T-cell (primary cell): ENCODE results near the gene STIM1. TPM values are rescaled to one million over a fixed set of nuclear protein-coding genes. Genes with fewer than 3 reads are reported as not detected.

Experiments
- ATAC-seq, 4 experiments: fragments of 200-7000 bp in 3 of 4; fragments of 150-1000 bp in 1 of 4; cut with Tn5 transposase; replicated peaks in 1 of 4; 1 replicate in 3 of 4; 2 replicates in 1 of 4; pipeline ENCODE4 v1.10.0; 2021; ENCODE audit warnings: moderate library complexity in 3 of 4, mild to moderate bottlenecking in 2 of 4, moderate number of reproducible peaks in 1 of 4
- CTCF ChIA-PET, 2 donors: fragments of 300-600 bp; sonication (Branson Sonifier 250); formaldehyde crosslinking; loops; one replicate each; lab custom pipeline; 2022; ENCODE audit warnings: antibody characterized with exemption in 2 of 2; lab: Charles Lee
- POLR2A ChIA-PET, 2 donors: fragments of 300-600 bp; sonication (Branson Sonifier 250); formaldehyde crosslinking; loops; one replicate each; lab custom pipeline; 2022; ENCODE audit warnings: antibody characterized with exemption in 2 of 2; lab: Charles Lee
- DNase-seq, 35 experiments: peaks; one replicate each; pipeline versions ENCODE4 v3.0.0 to v3.0.0-alpha.2; 2013 to 2023
- H3K27ac ChIP-seq: one replicate; pipeline ENCODE4 v1.5.1; 2013; ENCODE audit warnings: low read length
- H3K27me3 ChIP-seq, 2 experiments: replicated peaks in 1 of 2; 1 replicate in 1 of 2; 2 replicates in 1 of 2; pipeline versions ENCODE4 v1.6.1 to v1.7.0; 2013; ENCODE audit warnings: low read length in 1 of 2, mixed read lengths in 1 of 2; ENCODE audit not compliant: control insufficient read depth in 2 of 2, insufficient read depth in 2 of 2; ENCODE audit errors: extremely low read depth in 1 of 2
- H3K36me3 ChIP-seq, 2 donors: 1 replicate in 1 of 2; 2 replicates in 1 of 2; pipeline versions ENCODE4 v1.6.1 to v1.7.0; 2013; ENCODE audit warnings: low read length in 1 of 2; ENCODE audit not compliant: control insufficient read depth in 2 of 2, insufficient read depth in 1 of 2; ENCODE audit errors: extremely low read depth in 1 of 2
- H3K4me1 ChIP-seq, 2 experiments: 1 replicate in 1 of 2; 2 replicates in 1 of 2; pipeline versions ENCODE4 v1.6.1 to v1.7.0; 2013; ENCODE audit warnings: low read length in 2 of 2, mixed read lengths in 1 of 2; ENCODE audit not compliant: insufficient read depth in 2 of 2, control insufficient read depth in 1 of 2; ENCODE audit errors: extremely low read depth in 1 of 2
- H3K4me3 ChIP-seq, 2 donors: 1 replicate in 1 of 2; 2 replicates in 1 of 2; pipeline versions ENCODE4 v1.5.1 to v1.7.0; 2013; ENCODE audit warnings: mild to moderate bottlenecking in 2 of 2, low read length in 1 of 2, moderate library complexity in 1 of 2; ENCODE audit not compliant: control insufficient read depth in 1 of 2; ENCODE audit errors: extremely low read depth in 1 of 2
- H3K9me3 ChIP-seq: 2 replicates; pipeline ENCODE4 v1.7.0; 2013
- H3K27ac Mint-ChIP-seq, 2 donors: one replicate each; pipeline ENCODE4 v1.8.0; 2020 to 2021; ENCODE audit warnings: mild to moderate bottlenecking in 2 of 2, mixed read lengths in 2 of 2
- H3K27me3 Mint-ChIP-seq, 2 donors: one replicate each; pipeline ENCODE4 v1.8.0; 2021 to 2022; ENCODE audit warnings: mixed read lengths in 2 of 2
- H3K36me3 Mint-ChIP-seq: one replicate; pipeline ENCODE4 v1.8.0; 2021; ENCODE audit warnings: mixed read lengths
- H3K4me1 Mint-ChIP-seq, 3 donors: one replicate each; pipeline ENCODE4 v1.8.0; 2020 to 2022; ENCODE audit warnings: mixed read lengths in 3 of 3, mild to moderate bottlenecking in 1 of 3
- H3K4me3 Mint-ChIP-seq, 3 donors: one replicate each; pipeline ENCODE4 v1.8.0; 2020 to 2022; ENCODE audit warnings: mild to moderate bottlenecking in 3 of 3, mixed read lengths in 3 of 3, moderate library complexity in 3 of 3
- H3K9me3 Mint-ChIP-seq, 3 donors: one replicate each; pipeline ENCODE4 v1.8.0; 2020 to 2022; ENCODE audit warnings: mixed read lengths in 3 of 3
- WGBS: methylation state at CpG from one replicate; pipeline ENCODE4 v1.1.5; 2013; ENCODE audit warnings: missing lambda C conversion rate; ENCODE audit not compliant: insufficient coverage; 5-methylcytosine and 5-hydroxymethylcytosine counted together
- total RNA-seq, 35 experiments: library from RNA in 6 of 35; stranded (reverse) in 6 of 35; fragments of 120-200 nt in 1 of 35; gene quantifications; one replicate each; pipeline versions ENCODE4 v1.2.1 to v1.2.4 and lab custom pipeline; 2013 to 2026

Gene STIM1
- total RNA-seq, 5 donors from 2014 or later (not counting 1 experiment from before 2014, with no cell fraction given): 87.6 to 139 (median 94.5) TPM

DNA sequence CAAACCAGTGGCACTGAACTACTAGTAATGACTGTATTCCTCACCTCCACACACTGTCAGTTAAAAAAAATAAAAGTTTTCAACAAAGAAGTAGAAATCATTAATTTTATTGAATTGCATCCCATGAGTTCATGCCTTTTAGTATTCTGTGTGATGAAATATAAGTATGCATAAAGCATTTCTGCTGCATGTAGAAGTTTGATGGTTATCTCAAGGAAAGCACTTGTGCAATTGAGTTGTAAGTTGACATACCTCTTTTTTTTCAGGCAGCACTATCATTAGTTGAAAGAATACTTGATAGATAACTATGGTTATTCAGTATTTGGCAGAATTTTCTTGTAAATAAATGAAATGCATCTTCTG, 104.4 kb downstream of the STIM1 start:
- no peaks in the 10 kb centered on the region for H3K27me3 Mint-ChIP-seq
- no peak for ATAC-seq
- no peak overlapping the region for H3K4me3 ChIP-seq
- POLR2A ChIA-PET: no interaction called here
- peaks cover 9 to 18% of the 10 kb centered on the region in 2 experiments for H3K4me1 ChIP-seq
- H3K36me3 Mint-ChIP-seq: peaks cover 23% of the 10 kb centered on the region
- peaks cover 79 to 86% (median 82%) of the 10 kb centered on the region in 3 donors for H3K4me1 Mint-ChIP-seq
- no peaks in the 10 kb centered on the region for H3K9me3 ChIP-seq
- CTCF ChIA-PET: interaction anchor here in 1 of 2 donors (0.9 to 1.4 kb wide), 2 partner anchors 30 to 119 kb away, joined by 3 read pairs; partner anchors contain the start of gene RHOG
- no peak overlapping the region for H3K4me3 Mint-ChIP-seq
- peaks cover 0 to 2% of the 10 kb centered on the region in 2 donors for H3K36me3 ChIP-seq
- no peak for DNase-seq
- no peaks in the 10 kb centered on the region for H3K27me3 ChIP-seq
- H3K9me3 Mint-ChIP-seq: no peaks in the 10 kb centered on the region
- no peak overlapping the region for H3K27ac ChIP-seq
- peak overlapping the region in 1 of 2 donors; percentile 25 for H3K27ac Mint-ChIP-seq

DNA sequence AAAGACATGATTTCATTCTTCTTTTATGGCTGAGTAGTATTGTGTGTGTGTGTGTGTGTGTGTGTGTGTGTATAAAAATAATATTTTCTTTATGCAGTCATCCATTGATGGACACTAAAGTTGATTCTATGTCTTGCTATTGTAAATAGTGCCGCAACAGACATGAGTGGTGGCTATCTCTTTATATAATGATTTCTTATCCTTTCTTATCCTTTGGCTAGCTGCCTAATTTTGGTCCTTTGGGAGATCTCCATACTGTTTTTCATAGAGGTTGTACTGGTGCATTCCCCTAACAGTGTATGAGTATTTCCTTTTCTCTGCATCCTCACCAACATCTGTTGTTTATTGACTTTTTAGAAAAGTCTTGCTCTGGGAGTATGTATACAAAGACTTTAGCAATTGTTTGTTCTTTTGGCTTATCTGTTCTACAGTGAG, 107.0 kb downstream of the STIM1 start:
- no peak for DNase-seq
- WGBS: no CpG with 5 or more reads among the region's 1 CpG
- H3K9me3 ChIP-seq: no peaks in the 10 kb centered on the region
- Mint-ChIP-seq H3K36me3 (peaks cover 27% of the 10 kb centered on the region), H3K4me1 (peaks cover 81 to 87% (median 85%) of the 10 kb centered on the region in 3 donors), H3K27ac (no peak overlapping the region), H3K9me3 (no peaks in the 10 kb centered on the region), H3K27me3 (no peaks in the 10 kb centered on the region), H3K4me3 (no peak overlapping the region)
- CTCF ChIA-PET: interaction anchor here in 1 of 2 donors (0.6 kb wide), 1 partner anchor 30 kb away, joined by 3 read pairs; no protein-coding TSS in a partner anchor
- peaks cover 0 to 4% of the 10 kb centered on the region in 2 donors for H3K36me3 ChIP-seq
- H3K4me1 ChIP-seq: peaks cover 11 to 18% of the 10 kb centered on the region in 2 experiments
- ATAC-seq: no peak
- H3K4me3 ChIP-seq: no peak overlapping the region
- no peak overlapping the region for H3K27ac ChIP-seq
- POLR2A ChIA-PET: no interaction called here
- H3K27me3 ChIP-seq: no peaks in the 10 kb centered on the region

DNA sequence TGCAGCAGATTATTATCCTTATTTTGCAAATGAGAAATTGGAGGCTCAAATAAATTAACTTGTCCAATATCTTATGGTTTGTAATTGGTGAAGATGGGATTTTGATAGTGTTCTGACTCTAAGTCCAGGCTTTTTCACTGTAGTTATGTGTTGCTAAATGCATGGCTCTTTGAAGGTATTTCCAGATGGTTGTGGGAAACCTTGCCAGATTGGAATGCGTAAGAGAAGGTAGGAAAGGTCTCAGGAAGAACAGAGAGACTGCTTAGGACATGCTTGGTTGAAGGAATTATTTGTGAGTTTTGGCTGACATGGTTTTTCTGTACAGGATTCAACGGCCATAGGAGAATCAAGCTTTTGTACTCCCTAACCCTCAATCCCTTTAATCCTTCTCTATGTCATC, 108.6 kb downstream of the STIM1 start:
- Histone ChIP-seq H3K27me3 (no peaks in the 10 kb centered on the region), H3K27ac (no peak overlapping the region), H3K4me1 (peaks cover 13 to 26% of the 10 kb centered on the region in 2 experiments), H3K9me3 (no peaks in the 10 kb centered on the region), H3K4me3 (no peak overlapping the region), H3K36me3 (peaks cover 0 to 14% of the 10 kb centered on the region in 2 donors)
- Mint-ChIP-seq H3K4me3 (no peak overlapping the region), H3K4me1 (peaks cover 83 to 90% (median 86%) of the 10 kb centered on the region in 3 donors), H3K9me3 (no peaks in the 10 kb centered on the region), H3K36me3 (peaks cover 31% of the 10 kb centered on the region), H3K27ac (no peak overlapping the region), H3K27me3 (no peaks in the 10 kb centered on the region)
- ATAC-seq: no peak
- DNase-seq: no peak
- ChIA-PET POLR2A (interaction anchor here in 1 of 2 donors (0.7 kb wide), 1 partner anchor 88 kb away, joined by 3 read pairs; no protein-coding TSS in a partner anchor), CTCF (interaction anchor here in 1 of 2 donors (0.7 kb wide), 1 partner anchor 103 kb away, joined by 3 read pairs; no protein-coding TSS in a partner anchor)
- no CpG with 5 or more reads among the region's 2 CpGs for WGBS

DNA sequence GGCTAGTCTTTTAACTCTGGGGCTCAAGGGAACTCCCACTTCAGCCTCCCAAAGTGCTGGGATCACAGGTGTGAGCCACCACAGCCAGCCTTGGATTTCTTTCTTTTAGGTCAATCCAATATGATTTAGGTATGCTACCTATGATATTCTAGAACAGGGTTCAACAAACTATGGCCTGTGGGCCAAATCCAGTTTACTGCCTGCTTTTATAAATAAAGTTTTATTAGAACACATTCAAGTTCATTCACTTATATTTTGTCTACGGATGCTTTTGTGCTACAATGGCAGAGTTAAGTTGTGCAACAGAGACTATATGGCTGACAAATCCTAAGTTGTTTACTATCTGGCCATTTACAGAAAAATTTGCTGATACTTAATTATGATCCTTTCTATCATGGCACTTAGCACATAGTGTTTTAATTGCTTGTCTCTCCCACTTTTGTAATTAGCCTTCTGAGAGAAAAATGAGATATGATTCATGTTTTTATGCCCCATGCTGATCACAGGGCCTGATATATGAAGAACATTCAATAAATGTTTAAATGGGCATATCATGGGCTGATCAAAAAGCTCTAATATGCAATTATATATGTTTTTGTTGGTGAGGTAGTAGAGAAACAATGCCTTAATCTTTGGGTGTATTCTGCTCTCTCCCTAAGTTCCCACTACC, 109.6 kb downstream of the STIM1 start:
- H3K4me1 Mint-ChIP-seq: peaks cover 83 to 90% (median 86%) of the 10 kb centered on the region in 3 donors
- H3K27me3 Mint-ChIP-seq: no peaks in the 10 kb centered on the region
- DNase-seq: no peak
- ChIA-PET POLR2A (no interaction called here), CTCF (interaction anchor here in 1 of 2 donors (0.7 kb wide), 1 partner anchor 8 kb away, joined by 3 read pairs; no protein-coding TSS in a partner anchor)
- H3K9me3 ChIP-seq: no peaks in the 10 kb centered on the region
- no peaks in the 10 kb centered on the region for H3K9me3 Mint-ChIP-seq
- WGBS: no CpG with 5 or more reads among the region's 1 CpG
- peak overlapping the region in 1 of 2 donors; percentile 11 for H3K27ac Mint-ChIP-seq
- peaks cover 38% of the 10 kb centered on the region for H3K36me3 Mint-ChIP-seq
- no peaks in the 10 kb centered on the region for H3K27me3 ChIP-seq
- no peak overlapping the region for H3K27ac ChIP-seq
- no peak overlapping the region for H3K4me3 ChIP-seq
- H3K4me3 Mint-ChIP-seq: no peak overlapping the region
- H3K4me1 ChIP-seq: peaks cover 22 to 32% of the 10 kb centered on the region in 2 experiments
- no peak for ATAC-seq
- H3K36me3 ChIP-seq: peaks cover 0 to 14% of the 10 kb centered on the region in 2 donors

DNA sequence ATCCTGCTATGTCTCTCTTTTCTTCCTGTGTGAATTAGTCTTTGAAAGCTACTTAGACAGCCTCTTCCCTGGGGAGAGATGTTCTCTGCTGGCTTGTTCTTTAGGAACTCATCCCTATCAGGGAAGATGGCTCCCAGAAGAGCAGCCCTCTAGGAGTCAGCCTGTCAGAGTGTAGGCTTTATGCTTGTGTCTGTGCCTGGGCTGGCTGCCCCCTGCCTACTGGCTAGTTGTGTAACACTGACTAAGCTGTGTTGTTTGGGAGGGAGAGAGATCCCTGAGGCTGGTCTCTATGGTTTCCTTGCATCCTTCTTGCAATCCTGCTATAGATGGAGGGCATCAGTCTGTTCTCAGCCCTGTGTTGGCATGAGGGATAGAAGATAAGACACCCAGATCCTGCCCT, 112.2 kb downstream of the STIM1 start:
- Mint-ChIP-seq H3K36me3 (peaks cover 46% of the 10 kb centered on the region), H3K9me3 (no peaks in the 10 kb centered on the region), H3K27me3 (no peaks in the 10 kb centered on the region), H3K27ac (peak overlapping the region; percentile 71 to 75), H3K4me3 (no peak overlapping the region), H3K4me1 (peaks cover 85 to 87% (median 86%) of the 10 kb centered on the region in 3 donors)
- ChIA-PET CTCF (interaction anchor here in 1 of 2 donors (0.7 to 2.6 kb wide), 3 partner anchors 105 to 126 kb away, joined by 3 to 6 read pairs (median 4); no protein-coding TSS in a partner anchor), POLR2A (interaction anchor here (0.5 to 0.7 kb wide), 3 partner anchors 52 to 285 kb away, joined by 3 read pairs; no protein-coding TSS in a partner anchor)
- Histone ChIP-seq H3K27ac (no peak overlapping the region), H3K4me1 (peaks cover 20 to 26% of the 10 kb centered on the region in 2 experiments), H3K9me3 (no peaks in the 10 kb centered on the region), H3K4me3 (no peak overlapping the region), H3K27me3 (no peaks in the 10 kb centered on the region), H3K36me3 (peaks cover 0 to 16% of the 10 kb centered on the region in 2 donors)
- ATAC-seq: no peak
- no peak for DNase-seq

DNA sequence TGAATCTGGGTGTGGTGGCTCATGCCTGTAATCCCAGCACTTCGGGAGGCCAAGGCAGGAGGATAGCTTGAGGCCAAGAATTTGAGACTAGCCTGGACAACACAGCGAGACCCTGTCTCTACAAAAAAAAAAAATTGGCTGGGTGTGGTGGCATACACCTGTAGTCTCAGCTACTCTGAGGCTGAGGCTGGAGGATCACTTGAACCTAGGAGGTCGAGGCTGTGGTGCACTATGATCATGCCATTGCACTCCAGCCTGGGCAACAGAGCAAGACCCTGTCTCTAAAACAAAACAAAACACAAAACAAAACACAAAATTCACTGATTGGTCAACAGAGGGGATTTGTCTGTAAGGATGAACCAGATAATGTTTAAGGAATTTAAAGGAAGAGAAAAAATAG, 113.7 kb downstream of the STIM1 start:
- WGBS: 100% methylated on average over 2 of the region's 3 CpGs
- Mint-ChIP-seq H3K9me3 (no peaks in the 10 kb centered on the region), H3K27ac (peak overlapping the region; percentile 51 to 71), H3K27me3 (no peaks in the 10 kb centered on the region), H3K4me3 (peak overlapping the region in 1 of 3 donors; percentile 67), H3K36me3 (peaks cover 52% of the 10 kb centered on the region), H3K4me1 (peaks cover 80 to 83% (median 82%) of the 10 kb centered on the region in 3 donors)
- Histone ChIP-seq H3K27ac (peak overlapping the region; percentile 6), H3K4me1 (peaks cover 20 to 26% of the 10 kb centered on the region in 2 experiments), H3K36me3 (peaks cover 0 to 20% of the 10 kb centered on the region in 2 donors), H3K9me3 (no peaks in the 10 kb centered on the region), H3K4me3 (no peak overlapping the region), H3K27me3 (no peaks in the 10 kb centered on the region)
- no peak for DNase-seq
- ChIA-PET CTCF (interaction anchor here in 1 of 2 donors (1.6 to 2.0 kb wide), 2 partner anchors 114 to 120 kb away, joined by 7 read pairs; no protein-coding TSS in a partner anchor), POLR2A (interaction anchor here (0.6 to 1.7 kb wide), 3 partner anchors 11 to 39 kb away, joined by 3 read pairs; no protein-coding TSS in a partner anchor)
- no peak for ATAC-seq
